A673 (cell line): ENCODE data around the gene FFAR1. TPM values are rescaled to one million over a fixed set of nuclear protein-coding genes. Genes with fewer than 3 reads are reported as not detected.

Experiments used
- BruUV-seq: library from RNA; stranded (reverse); fragments of 400-500 nt; replicated peaks from 2 replicates; lab custom pipeline; 2021; lab: Mats Ljungman, UMichigan
- CTCF ChIA-PET: fragments of 300-600 bp; sonication (Branson Sonifier 250); formaldehyde crosslinking; loops from one replicate; lab custom pipeline; 2022; ENCODE audit warnings: antibody characterized with exemption; lab: Charles Lee
- POLR2A ChIA-PET: fragments of 300-600 bp; sonication (Branson Sonifier 250); formaldehyde crosslinking; loops from one replicate; lab custom pipeline; 2022; ENCODE audit warnings: antibody characterized with exemption; ENCODE audit not compliant: low non-redundant PET; lab: Charles Lee
- DNase-seq: peaks from one replicate; pipeline ENCODE4 v3.0.0-alpha.2; 2015; ENCODE audit warnings: low spot score
- H3K27ac ChIP-seq: fragments of 200-600 bp; sonication (generic); 2 replicates; pipeline ENCODE4 v1.5.1; 2016; ENCODE audit warnings: mixed run types, low read depth, mild to moderate bottlenecking, mixed read lengths, antibody characterized with exemption, low read length; ENCODE audit not compliant: poor library complexity, severe bottlenecking
- H3K27me3 ChIP-seq: fragments of 200-600 bp; sonication (generic); replicated peaks from 2 replicates; pipeline ENCODE4 v1.6.1; 2017; ENCODE audit warnings: mixed run types, low read depth, mild to moderate bottlenecking, mixed read lengths, antibody characterized with exemption, low read length; ENCODE audit not compliant: insufficient read depth, poor library complexity
- H3K36me3 ChIP-seq: fragments of 200-600 bp; sonication (generic); 2 replicates; pipeline ENCODE4 v1.6.1; 2016; ENCODE audit warnings: mixed run types, mild to moderate bottlenecking, mixed read lengths, antibody characterized with exemption, low read length; ENCODE audit not compliant: insufficient read depth, poor library complexity, severe bottlenecking
- H3K4me1 ChIP-seq: fragments of 200-600 bp; sonication (generic); 2 replicates; pipeline ENCODE4 v1.6.1; 2017; ENCODE audit warnings: mixed run types, mild to moderate bottlenecking, mixed read lengths, antibody characterized with exemption, low read length; ENCODE audit not compliant: insufficient read depth, poor library complexity, severe bottlenecking
- H3K4me3 ChIP-seq: fragments of 200-600 bp; sonication (generic); 2 replicates; pipeline ENCODE4 v1.5.1; 2016; ENCODE audit warnings: low read depth, mixed run types, mild to moderate bottlenecking, mixed read lengths, low read length; ENCODE audit not compliant: poor library complexity, severe bottlenecking
- H3K9me3 ChIP-seq: fragments of 200-600 bp; sonication (generic); 2 replicates; pipeline ENCODE4 v1.6.1; 2016; ENCODE audit warnings: mixed run types, low read depth, mild to moderate bottlenecking, mixed read lengths, antibody characterized with exemption, low read length; ENCODE audit not compliant: poor library complexity, severe bottlenecking
- CTCF ChIP-seq: fragments of 300-800, 200-600 bp; sonication (generic); conservative IDR thresholded peaks from 2 replicates; pipeline ENCODE4 v1.5.1; 2017; ENCODE audit warnings: low read depth, mild to moderate bottlenecking, antibody characterized with exemption, low read length, moderate library complexity, mixed read lengths
- EZH2 ChIP-seq: fragments of 200-600 bp; sonication (generic); IDR thresholded peaks from 2 replicates; pipeline ENCODE4 v1.6.1; 2017; ENCODE audit warnings: borderline replicate concordance, low read depth, mild to moderate bottlenecking, mixed read lengths, antibody characterized with exemption, low read length; ENCODE audit not compliant: poor library complexity, severe bottlenecking
- intact Hi-C: fragments of 100-400 bp; cut with micrococcal nuclease; formaldehyde crosslinking; loops from one replicate; pipeline ENCODE4 v1.10.0; 2022; ENCODE audit not compliant: unreplicated experiment
- total RNA-seq: library from RNA; stranded (reverse); gene quantifications from 2 replicates; pipeline ENCODE4 v1.2.3, GENCODE V29; 2021

Gene FFAR1
- total RNA-seq, 1 experiment from 2014 or later: not detected

GRCh38 chr19:35389192-35389861 is 41.6 kb downstream of the FFAR1 start:
- Histone ChIP-seq H3K9me3 (peaks cover 16% of the 10 kb centered on the region), H3K27me3 (no peaks in the 10 kb centered on the region), H3K4me3 (no peak overlapping the region), H3K4me1 (no peaks in the 10 kb centered on the region), H3K36me3 (no peaks in the 10 kb centered on the region), H3K27ac (no peak overlapping the region)
- ChIA-PET POLR2A (no interaction called here), CTCF (no interaction called here)
- no peak for DNase-seq
- TF ChIP-seq CTCF (no peak), EZH2 (no peak)
- intact Hi-C loops: no loop called here
- BruUV-seq: no TSS peak

- TF ChIP-seq CTCF (no peak), EZH2 (no peak)
- CTCF ChIA-PET: no interaction called here
- intact Hi-C loops: no loop called here
- Histone ChIP-seq H3K9me3 (no peaks in the 10 kb centered on the region), H3K36me3 (no peaks in the 10 kb centered on the region), H3K4me1 (no peaks in the 10 kb centered on the region), H3K27me3 (no peaks in the 10 kb centered on the region), H3K4me3 (no peak overlapping the region), H3K27ac (no peak overlapping the region)
- BruUV-seq: no TSS peak
- no peak for DNase-seq
- POLR2A ChIA-PET: no interaction called here
Observed at GRCh38 chr19:35392742-35393715, 45.3 kb downstream of the FFAR1 start.

- Histone ChIP-seq H3K4me1 (no peaks in the 10 kb centered on the region), H3K27me3 (no peaks in the 10 kb centered on the region), H3K4me3 (no peak overlapping the region), H3K27ac (no peak overlapping the region), H3K9me3 (no peaks in the 10 kb centered on the region), H3K36me3 (no peaks in the 10 kb centered on the region)
- no peak for DNase-seq
- ChIA-PET POLR2A (interaction anchor here (0.5 kb wide), 1 partner anchor 127 kb away, joined by 3 read pairs; no protein-coding TSS in a partner anchor), CTCF (no interaction called here)
- TF ChIP-seq CTCF (no peak), EZH2 (no peak)
- intact Hi-C loops: no loop called here
- no TSS peak for BruUV-seq
Observed at GRCh38 chr19:35395382-35396199, 47.9 kb downstream of the FFAR1 start.
